Smooth muscle cell of trachea (primary cell): Measurements from ENCODE around the gene PRCP. TPM values are rescaled to one million over a fixed set of nuclear protein-coding genes. Genes with fewer than 3 reads are reported as not detected.

Source experiments
- total RNA-seq: library from RNA; depleted of rRNA; stranded (reverse); fragments of >200 nt; gene quantifications from 2 replicates; pipeline ENCODE4 v1.2.1, GENCODE V29; 2014

Gene PRCP
- 46.3 and 61.7 TPM in 2 replicates for total RNA-seq

DNA sequence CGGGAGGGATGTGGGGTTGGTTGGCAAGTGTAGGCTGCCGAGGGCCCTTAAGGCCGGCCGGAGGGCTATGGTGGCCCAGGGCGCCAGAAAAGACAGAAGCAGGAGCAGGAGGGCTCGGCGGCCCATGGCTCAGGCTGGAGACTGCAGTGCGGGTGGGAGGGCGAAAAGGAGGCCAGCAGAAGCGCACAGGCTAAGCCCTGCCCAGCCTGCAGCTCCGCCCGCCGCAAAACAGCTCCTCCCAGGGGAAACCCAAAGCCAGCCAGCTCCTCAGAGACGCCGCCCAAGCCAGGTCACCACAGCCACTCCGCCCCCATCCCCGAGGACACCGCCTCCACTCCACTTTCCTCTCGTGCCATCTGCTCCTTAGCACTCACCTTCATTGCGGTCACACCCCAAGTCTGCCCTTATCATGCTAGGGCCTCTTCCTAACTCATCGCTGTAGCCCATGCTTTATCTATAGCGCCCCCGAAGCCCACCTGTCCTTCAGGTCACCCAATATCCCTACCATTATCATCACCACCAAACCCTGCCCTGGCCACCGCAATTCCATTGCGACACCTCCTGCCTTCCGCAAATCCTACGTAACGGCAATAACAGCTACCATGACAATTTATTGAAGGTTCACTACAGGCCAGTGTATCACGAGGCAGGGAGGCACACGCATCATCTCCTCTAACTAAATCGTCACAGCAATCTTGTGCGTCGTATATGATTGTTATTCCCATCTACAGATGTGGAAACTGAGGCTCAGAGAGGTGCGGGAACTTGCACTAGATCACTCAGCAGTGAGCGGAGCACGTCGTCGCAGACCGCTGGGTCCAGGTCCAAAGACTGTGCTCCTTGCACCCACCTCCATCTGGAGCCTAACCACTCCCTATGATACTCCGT is at the start of gene PRCP:
Gene PRCP, minus strand, starts transcription at position 154 of the 888 bp plus-strand sequence. Its CDS starts 28 bp downstream, at position 126.

DNA sequence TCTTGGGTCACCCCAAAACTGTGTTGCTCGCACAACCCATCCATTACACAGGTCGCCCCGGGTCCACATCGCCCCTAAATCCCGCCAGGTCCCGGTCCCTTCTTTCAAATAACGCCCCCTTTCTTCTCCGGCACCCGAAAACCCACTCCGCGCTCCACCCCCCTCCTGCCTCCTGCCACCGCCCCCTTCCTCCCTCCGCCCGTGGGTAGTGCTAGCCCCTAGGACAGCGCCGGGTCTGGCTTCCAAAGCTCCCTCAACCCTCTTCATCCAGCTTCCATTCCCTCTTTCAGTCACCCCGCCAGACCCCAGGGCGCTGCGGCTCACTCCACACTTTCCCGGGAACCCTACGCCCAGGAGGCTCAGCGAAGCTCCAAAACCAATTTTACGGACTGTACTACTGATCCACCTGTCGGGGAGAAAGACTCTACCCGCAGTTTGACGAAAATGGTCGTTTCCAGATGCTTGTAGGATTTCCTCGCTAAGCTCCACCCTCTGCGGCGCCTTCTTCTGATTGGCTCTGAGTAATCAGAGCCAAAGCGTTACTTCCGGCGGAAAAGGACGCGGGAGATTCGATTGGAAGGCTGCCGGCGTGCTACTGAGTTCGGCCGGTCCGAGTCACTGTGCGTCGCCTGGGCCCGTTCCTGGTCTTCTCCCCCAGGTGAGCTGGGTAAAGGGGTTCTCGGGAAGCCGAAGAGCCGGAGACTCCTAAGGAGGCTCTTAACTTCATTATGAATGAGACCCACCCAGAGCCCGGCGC is 1.1 kb upstream of the PRCP start, which contains the start of gene DDIAS:
Gene DDIAS, plus strand, starts transcription at position 572 of the 757 bp plus-strand sequence. CDS start 13,003 bp downstream, outside the sequence.

Other genes with a start within 250 kb of the PRCP start
- gene FAM181B, start 166.6 kb downstream of the PRCP start, total RNA-seq, result under 0.01 TPM in 1 of 2 replicates, not detected in the other
- gene DDIAS, start 1.3 kb upstream of the PRCP start, total RNA-seq, result 0.66 and 5.5 TPM in 2 replicates
- 18.6 and 26.0 TPM in 2 replicates for gene RAB30, start 171.5 kb upstream of the PRCP start, total RNA-seq